SIG-M5 treated with dmso at 0.1 percent for 504 hours (cell line): ENCODE measurements around the gene DCLK3.

ENCODE experiments used
- DNase-seq: peaks from one replicate; lab custom pipeline; 2025; ENCODE audit not compliant: unreplicated experiment; lab: John Stamatoyannopoulos, UW

DCLK3 gene, protein sequence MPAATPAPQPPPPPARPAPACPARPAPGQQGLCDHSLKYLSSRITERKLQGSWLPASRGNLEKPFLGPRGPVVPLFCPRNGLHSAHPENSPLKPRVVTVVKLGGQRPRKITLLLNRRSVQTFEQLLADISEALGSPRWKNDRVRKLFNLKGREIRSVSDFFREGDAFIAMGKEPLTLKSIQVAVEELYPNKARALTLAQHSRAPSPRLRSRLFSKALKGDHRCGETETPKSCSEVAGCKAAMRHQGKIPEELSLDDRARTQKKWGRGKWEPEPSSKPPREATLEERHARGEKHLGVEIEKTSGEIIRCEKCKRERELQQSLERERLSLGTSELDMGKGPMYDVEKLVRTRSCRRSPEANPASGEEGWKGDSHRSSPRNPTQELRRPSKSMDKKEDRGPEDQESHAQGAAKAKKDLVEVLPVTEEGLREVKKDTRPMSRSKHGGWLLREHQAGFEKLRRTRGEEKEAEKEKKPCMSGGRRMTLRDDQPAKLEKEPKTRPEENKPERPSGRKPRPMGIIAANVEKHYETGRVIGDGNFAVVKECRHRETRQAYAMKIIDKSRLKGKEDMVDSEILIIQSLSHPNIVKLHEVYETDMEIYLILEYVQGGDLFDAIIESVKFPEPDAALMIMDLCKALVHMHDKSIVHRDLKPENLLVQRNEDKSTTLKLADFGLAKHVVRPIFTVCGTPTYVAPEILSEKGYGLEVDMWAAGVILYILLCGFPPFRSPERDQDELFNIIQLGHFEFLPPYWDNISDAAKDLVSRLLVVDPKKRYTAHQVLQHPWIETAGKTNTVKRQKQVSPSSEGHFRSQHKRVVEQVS

DNA sequence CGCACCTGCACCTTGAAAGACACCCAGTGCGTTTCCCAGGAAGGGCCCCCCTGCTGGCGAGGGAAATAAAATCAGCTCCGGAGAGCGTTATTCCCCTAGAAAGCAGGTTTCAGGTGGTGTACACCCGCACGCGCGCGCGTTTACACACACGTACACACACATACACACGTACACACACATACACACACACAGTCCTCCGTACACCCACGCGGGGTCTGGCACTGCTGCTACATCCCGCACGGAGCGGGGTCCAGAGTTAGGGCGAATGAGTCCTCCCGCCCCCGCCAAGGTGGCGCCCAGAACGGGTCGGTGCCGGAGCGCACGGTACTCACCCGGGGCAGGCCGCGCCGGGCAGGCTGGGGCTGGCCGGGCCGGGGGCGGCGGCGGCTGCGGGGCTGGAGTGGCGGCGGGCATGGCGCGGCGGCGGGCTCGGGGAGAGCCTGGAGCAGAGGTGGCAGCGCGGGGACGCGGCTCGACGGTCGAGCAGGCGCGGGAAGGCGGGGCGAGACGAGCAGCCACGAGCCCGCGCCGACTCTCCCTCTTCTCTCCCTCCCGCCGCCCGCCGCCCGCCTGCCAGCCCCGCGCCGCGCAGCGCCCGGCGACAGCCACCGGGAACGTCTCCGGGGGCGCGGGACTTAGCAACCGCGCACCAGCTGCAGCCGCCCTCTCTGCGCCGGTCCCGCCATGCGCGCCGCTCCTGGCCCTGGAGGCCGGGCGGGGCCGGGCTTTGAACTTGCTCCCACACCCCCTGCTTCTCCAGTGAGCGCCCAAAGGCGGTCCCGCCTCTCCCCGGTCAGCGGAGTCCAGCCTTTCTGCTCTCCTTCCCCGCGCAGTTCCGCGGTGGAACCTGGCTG lies at the start of gene DCLK3:
DCLK3 (minus strand) TSS at position 704 of the 854 bp plus-strand sequence; CDS start at position 414, 290 bp downstream.
- no peak for DNase-seq

DNA sequence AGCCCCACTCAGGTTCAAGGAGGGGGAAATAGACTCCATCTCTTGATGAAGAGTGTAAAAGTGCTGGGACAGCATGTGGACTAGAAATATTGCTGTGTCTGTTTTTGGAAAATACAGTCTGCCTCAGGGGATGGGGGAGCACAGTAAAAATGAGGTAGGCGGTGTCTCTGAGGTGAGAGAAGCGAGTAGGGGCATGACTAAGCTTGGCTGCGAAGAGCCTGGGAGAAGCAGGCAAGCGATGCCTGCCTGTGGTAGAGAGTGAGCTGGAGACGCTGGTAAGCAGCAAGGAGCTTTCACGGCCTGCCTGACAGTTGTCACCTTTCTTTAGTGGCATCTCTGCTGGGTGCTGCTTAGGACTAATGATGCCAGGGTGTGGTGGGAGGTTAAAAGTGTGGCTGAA lies 49.0 kb upstream of the DCLK3 start:
- no peak for DNase-seq

DNA sequence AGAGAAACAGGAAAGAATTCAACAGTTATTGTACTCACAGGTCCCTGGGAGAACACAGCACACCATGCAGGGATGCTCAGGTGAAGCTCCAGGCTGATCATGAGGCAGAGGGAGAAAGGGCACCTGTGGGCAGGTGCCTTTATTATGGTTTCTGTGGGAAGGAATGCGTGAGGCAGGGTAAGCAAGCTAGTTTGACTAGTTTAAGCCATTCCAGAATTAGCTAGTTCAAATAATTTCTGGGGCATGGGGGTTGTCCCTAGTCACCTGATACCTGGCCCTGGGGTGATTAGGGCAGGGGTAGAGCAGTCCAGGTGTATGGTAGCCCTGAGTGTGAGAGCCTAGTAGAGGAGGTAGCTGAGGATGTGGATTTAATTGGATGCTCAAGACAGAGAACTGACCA lies 47.9 kb upstream of the DCLK3 start:
- no peak for DNase-seq

DNA sequence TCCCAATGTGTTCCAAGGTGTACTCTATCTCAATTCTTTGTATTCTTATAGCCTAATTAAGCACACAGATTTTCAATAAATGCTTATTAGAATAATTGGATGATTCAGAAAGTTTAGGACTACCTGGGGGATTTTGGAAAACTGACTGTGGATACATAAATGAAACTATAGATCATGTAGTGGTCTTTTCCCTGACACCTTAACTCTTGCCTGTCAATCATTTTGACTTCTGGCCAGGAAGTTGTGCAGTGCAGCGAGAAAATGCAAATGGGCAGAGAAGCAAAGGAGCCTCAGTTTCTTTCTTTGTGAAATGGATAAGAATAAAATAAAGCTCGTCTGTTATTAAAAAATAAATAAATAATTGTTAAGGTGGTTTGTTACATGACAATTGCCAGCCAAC lies 47.4 kb upstream of the DCLK3 start:
- DNase-seq: no peak

- DNase-seq: no peak
Measured at GRCh38 chr3:36804295-36805055, 40.1 kb upstream of the DCLK3 start.

DNA sequence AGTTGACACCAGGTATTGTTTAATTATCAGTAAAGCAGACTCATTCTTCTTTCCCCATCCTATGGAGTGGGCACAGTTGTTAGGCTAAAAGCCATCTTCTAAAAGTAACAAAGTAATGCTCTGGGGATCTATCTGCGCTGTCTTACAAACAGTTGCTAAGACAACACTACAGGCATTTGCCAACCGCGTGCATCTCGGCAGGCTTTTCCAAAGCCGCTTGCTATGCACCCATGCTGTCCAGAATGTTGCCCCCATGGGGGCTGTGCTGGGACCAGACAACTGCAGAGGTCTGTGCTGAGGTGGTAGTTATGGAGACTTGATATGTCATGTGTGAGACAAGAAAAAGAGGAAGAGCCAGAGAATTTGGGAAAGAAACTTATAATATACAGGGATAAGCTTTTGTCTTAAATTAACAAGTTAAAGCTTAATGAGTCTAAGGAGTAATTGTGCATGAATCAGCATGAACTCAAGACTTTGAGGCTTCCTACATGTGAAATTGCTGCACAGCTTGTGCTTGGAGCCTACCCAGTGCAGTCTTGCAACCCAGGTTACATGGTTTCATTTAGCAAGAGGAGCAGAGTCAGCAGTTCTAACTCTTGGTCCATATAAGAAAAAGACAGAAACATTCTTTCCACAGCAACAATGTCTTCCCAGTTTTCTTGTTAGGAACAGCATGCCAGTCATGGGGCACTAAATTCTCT lies 38.9 kb upstream of the DCLK3 start:
- DNase-seq: no peak

- no peak for DNase-seq
Measured at GRCh38 chr3:36800533-36801116, 36.3 kb upstream of the DCLK3 start.

- DNase-seq: no peak
Measured at GRCh38 chr3:36796881-36797280, 32.5 kb upstream of the DCLK3 start.

DNA sequence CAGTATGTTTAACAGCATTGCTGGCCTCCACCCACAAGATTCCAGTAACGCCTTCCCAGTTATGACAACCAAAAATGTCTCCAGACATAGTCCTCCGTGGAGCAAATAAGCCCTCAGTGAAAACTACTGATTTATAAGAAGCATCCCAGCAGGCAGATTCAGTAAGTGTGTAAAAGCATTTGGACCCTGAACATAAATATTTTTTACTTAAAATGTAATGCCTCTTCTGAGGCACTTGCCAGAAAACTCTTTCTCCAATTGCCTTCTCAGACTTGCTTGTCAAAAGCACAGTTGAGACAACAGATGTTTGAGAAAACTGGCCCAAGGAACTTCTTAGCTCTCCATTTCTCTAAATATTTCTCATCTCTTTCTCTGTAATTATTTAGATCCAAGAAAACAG lies 31.8 kb upstream of the DCLK3 start:
- no peak for DNase-seq

DNA sequence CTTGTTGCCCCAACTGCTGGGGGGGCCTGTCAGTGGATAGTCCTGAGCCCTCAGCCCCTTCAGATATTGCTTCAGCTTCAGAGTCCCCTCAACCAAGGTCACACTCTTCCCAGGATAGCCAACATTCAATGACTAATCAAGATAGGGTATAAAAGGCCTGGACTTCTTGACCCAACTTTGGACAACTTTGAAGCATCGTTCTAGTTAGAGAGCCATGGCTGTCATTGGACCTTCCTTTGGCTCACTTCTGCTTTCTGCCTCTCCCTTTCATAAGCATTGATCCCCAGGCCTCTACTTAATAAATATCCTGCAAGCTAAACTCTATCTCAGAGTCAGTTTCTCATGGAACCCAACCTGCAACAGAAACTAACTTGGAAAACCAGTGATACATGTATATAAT lies 31.3 kb upstream of the DCLK3 start:
- DNase-seq: no peak

- DNase-seq: peak; percentile 13
Measured at GRCh38 chr3:36792342-36792741, 28.0 kb upstream of the DCLK3 start.

- no peak for DNase-seq
Measured at GRCh38 chr3:36790765-36791164, 26.4 kb upstream of the DCLK3 start.

GRCh38 chr3:36786921-36787890 lies 22.9 kb upstream of the DCLK3 start:
- DNase-seq: peak; percentile 79

DNA sequence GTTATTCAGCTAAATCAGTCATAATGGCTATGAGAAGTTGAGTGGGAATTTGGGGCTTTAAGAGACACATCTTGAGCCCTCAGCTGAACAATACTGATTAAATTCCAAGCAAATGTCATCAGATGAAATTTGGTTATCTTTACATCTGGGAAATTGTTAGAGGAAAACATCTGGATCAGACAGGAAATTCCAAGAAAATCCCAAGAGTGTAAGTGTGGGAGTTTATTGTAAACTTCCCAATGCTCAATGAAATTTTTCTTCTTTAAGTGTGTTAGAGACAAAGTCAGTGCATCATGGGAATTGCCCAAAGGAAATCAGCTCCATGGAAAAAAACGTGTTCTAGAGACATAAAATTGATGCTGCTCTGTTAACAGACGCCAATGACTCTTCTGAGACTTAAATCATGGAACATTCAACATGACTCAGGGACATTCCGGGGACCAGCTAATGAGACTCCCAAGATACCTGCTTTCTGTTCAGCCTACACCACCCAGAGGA lies 19.8 kb upstream of the DCLK3 start:
- DNase-seq: no peak

GRCh38 chr3:36777424-36778218 lies 13.3 kb upstream of the DCLK3 start:
- no peak for DNase-seq

DNA sequence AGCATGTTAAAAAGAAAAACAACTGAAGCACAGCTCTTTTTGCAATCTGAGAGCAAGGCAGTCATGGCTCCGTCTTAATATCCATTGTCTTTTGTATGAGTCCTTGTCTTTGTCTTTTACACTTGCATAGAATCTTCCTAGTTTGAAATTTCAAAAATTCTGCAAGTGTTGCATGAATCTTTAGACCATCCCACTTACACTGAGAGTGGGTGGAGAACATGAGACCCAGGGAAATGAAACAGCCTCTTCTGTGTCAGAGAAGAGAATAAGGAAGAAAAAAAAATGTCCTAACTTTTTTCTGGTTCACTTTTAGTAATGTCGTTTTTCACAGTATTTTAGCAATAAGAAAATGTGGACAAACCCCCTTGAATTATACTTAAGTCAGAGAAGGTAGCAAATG lies 12.1 kb upstream of the DCLK3 start:
- DNase-seq: peak; percentile 8

DNA sequence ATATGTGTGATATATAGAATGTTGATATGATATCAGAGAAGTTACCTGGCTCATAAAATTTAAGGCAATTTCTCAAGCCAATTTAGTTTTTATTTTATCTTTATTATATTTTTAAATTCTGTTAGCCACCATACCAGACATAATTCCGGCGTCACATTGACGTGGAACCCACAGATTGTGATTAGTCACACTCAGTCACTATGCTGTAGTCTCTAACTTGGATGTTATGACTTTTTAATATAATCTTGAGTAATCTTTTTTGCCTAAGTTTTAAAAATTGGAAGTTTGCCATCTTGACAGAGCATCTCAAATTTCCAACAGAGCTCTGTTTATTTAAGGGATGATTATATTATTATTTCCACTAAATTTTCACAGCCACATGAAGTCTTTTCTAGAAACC lies 9.7 kb upstream of the DCLK3 start:
- no peak for DNase-seq
